Stimulated activated CD8-positive, alpha-beta memory T cell treated with anti-CD3 and anti-CD28 coated beads, Interleukin-7, amount 100 ng/mL, for 4 hours (primary cell): ENCODE data around the gene MLLT10.

ENCODE experiments used
- DNase-seq, 2 donors: peaks; one replicate each; pipeline ENCODE4 v3.0.0-alpha.2; 2020; ENCODE audit warnings: low read depth in 2 of 2

MLLT10 gene

DNA sequence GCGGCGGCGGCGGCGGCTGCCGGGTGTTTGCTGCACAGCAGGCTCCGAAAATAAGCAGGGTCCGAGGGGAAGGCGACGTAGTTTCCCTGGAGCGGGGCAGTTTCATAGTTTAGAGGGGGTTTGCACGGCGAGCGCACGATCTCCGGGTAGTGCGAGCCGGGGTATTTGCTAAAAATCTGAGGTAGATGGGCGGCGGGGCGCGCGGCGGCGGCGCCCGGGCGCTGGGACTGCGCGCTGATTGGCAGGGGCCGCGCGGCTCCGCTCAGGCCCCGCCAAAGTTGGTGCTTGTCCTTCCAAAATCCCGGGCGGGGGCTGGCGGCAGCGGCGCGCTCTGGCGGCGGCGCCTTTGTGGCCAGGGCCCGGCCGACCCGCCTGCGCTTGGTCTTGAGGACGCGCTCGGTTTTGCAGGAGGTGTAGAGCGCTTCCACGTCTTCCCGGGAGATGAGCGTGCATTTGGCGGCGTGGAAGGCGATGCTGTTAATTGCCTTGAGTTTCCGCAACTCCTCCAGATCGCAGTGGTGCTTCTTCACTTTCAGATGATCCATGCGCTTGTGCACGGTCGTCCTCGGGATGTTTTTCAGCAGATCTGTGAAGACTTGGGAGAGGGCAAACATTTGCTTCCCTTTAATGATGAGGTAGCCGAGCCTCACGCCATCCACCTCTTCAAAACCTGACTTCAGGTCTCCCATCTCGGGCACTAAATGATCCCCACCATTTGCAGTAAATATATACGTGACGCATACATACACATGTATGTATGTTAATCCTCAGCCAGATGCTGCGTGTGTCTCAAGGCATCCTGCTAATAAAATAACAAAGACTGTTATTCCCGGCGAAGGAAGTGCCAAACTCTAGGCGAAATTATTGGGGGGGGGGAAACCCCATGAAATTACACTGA is 16.6 kb upstream of the MLLT10 start:
- no peak for DNase-seq

DNA sequence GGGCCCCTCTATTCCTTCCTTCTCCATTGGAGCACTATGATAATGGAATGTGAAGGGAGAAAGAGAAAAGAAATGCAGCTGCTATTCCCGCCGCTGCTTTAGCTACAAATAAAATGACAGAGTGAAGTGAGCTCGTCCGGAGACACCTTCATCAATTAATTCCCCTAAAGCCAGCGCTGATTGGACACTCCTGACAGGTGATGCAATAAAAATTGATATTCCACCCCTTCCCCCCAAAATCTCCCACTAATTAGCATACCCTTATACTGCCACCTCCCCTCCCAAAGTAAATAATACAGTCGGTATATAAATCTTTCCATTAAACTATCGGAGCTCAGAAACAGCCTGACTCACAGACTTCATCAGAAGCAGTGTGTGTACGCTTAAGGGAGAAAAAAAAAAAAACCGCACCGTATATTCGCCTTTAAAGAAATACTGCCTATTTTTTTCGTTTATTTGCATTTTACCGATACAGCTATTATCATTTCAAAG is 15.8 kb upstream of the MLLT10 start:
- no peak for DNase-seq

DNA sequence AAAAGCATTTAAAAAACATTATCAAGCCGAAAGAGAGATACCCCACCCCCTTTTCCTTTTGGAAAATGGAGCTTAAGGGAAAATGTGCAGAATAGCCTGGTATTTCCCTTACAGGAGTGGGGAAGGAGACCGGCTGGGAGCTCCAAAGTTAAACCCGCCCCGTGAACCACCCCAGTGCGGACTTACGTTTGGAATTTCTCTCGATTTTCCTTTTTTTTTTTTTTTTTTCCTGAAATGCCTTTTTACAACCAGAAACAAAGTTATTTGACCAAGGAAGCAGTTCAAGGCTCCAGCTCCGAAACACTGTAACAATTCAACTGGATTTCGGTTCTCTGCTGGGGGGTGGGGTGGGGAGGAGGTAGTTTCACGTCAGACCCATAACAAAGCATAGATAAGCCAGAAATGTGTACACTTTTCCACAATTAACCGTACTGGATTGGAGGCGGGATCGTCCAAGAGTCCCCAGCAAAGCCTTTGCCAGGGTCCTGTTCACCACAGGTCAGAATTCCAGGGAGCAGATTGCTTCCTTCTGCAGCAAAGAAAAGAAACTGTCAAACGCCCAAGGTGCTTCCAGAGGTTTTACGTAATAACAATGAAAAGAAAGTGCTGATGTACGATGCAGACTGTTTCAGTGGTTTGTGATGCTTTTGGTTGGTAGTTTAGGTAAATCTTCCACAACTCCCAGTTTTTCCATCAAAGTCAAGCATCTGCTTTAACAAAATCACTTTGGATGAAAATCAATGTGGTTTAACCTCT is 15.2 kb upstream of the MLLT10 start:
- no peak for DNase-seq

DNA sequence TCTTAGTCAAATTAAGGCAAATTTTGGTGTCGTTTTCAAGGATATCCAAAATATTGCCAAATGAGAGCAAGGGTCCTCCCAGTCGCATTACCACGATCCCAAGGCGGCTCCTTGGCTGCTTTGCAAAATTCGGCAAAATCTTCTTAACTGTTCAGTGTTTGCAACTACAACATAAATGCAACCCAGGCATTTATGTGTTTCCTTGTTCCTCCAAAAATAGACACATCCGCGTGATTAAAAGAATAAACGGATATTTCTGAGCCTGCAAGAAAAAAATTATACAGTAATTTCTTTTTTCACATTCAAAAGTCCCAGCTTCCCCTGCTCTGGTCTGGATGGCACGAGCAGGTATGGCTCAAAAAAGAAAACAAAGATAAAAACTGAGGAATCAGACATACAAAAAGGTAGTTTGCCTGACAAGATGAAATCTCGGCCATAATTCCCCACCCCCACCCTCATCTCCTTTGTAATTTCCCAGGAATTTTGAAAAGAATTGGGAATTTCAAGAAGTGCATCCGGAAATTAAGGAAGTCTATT is 14.6 kb upstream of the MLLT10 start:
- no peak for DNase-seq

DNA sequence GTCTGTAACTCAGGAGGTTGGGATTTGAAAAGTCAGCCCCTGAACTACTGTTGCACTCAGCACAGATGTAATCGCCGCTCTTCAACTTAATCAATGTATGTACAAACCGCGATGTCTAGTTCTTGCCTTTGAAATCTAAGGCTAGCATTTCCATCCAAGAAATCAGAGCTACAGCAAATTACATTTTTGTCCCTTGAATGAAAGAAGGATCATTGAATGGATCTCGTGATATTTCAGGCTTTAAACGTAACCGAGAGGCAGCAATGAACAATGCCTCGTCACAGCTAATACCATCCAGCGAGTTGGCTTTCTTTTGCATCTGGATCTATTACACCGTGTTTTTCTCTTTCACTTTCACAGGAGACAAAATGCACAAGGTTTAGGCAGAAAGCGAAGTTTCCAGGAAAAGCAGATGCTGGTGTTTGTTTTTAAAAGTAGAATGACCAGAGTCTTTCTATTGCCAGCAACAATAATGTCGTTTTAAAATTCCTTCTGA is 14.0 kb upstream of the MLLT10 start:
- no peak for DNase-seq

DNA sequence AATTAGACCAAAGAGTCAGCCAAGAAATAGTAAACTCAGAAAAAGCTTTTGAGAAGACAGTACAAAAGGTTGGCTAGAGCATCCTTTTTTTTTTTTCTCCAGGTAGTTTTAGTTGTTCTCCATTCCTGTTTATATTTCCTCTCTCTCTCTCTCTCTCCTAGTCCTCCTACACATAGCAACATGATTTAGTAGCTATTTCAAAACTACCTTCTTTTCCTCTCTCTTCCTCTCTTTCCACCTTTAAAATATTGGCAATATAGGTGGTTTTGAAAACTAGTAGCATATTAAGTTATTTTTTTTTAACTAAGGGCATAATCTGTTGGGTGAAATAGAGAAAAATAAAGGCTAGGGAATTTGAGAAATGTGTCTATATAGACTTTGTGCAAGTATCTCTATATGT is 13.5 kb upstream of the MLLT10 start:
- no peak for DNase-seq

DNA sequence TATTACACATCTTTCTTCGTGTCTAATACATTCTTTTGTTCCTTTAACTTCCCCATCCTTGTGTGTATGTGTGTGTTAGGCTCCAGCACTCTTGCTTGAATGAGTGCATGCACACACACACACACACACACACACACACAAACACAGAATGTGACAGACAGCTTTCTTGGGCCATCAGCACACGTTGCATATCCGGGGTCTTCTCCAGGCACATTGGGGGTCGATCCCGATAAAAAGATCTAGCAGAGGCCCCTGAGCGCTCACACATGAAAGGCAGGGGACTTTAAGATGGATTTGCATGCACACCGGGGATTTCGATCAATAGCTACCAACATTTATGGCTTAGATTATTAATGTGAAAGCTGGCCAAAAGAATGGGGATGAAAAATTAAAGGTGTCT is 13.1 kb upstream of the MLLT10 start:
- DNase-seq = no peak

DNA sequence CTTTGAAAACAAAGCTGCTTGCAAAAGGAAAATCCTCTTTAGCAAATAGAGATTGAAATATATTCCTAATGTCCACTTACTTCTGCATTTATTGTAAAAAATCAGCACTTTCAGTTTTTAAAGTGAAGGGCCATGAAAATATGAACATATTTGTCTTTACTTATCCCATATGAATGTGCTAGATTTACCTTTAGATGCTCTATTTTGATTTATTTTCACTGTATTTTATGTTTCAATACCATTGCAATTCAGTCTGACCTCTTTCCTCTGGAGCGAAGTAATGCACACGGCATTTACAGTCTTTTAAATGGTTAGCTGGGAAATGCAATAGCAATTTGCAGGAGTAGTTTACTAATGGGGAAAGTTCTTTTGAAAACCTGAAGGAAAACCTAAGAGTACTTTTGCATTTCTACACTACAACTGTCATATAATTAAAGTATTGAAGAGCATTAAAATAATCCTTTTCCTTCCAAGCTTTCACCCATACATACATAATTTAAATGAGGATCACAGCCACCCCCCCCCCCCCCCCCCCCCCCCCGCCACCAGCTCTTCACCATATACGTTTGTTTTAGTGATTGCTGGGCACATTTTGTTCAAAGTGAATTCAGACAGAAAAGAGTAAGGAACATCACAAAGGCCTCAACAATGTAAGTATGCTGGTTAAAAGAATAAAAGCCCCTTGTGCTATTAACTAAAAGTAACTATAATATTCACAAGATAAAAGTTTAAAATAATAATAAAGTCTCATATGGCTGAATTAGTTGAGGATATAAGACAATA is 12.1 kb upstream of the MLLT10 start:
- DNase-seq = no peak

DNA sequence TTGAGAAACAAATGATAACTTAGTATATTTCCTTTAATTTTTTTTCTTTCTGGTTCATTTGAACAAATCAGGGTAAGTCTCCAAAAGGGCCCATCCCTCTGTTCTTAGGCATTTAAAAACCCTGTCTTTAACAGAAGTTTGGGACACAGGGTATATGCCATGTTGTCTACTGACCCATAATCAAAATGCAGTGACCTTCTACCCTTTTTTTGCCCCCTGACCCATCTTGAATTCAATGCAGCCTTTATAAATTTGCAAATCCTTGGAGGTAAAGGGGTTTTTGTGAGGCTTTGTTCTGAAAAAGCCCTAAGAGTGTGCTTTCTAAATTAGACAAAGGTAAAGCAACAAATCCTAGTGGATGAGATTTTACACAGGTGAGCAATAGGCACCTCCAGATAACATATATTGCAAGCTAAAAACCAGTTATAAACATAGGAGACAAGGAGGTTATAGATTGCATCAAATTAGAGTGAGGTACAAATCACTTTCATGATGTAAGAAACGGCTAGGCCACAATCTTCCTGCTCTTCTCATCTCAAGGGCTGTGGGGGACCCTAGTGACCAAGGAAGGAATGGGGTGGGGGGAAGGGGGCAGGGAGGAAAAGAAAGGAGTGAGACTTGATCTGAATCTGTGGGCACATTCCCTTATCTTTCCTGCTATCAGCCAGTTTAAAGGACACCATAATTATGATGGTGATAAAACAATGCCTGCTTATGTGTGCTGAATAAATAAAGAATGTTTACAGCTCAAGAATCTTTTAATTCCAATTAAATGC is 11.2 kb upstream of the MLLT10 start:
- DNase-seq = no peak

DNA sequence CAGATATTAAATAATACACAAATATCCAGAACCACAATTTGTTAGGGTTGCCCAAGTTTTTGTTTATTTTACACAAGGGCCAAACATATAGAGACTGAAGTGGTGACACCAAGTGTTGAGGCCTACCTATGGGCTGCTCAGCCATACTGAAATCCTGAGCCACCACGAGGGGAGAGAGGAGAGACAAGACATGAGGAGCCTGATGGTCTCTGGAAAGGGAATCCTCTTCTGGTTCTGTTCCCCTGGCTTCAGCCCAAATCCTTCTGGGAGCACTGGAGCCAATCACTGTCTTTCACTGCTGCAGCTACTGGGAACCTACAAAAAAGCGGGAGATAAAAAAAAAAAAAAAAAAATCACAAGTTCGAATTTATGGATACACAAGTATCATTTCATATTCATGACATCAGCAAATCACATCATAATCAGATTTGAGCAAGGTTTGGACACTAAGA is 10.4 kb upstream of the MLLT10 start:
- no peak for DNase-seq

DNA sequence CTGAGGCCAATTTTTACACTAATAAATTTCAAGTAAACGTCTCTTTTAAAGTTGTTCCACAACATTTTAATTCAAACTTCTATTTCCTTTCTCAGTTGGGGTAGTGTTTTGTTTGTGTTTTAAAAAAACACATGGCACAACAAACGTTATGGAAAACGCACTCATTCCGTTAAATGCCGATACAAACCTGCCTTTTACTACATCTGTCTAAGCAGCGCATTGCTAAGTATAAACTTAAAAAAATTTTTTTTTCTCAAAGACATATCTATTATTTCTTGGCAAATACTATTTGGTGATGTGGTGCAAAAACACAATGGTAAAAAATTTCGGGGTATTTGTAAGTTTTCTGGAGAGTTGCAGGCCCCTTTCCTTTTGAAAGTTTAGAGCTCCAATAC is 9.9 kb upstream of the MLLT10 start:
- no peak for DNase-seq

DNA sequence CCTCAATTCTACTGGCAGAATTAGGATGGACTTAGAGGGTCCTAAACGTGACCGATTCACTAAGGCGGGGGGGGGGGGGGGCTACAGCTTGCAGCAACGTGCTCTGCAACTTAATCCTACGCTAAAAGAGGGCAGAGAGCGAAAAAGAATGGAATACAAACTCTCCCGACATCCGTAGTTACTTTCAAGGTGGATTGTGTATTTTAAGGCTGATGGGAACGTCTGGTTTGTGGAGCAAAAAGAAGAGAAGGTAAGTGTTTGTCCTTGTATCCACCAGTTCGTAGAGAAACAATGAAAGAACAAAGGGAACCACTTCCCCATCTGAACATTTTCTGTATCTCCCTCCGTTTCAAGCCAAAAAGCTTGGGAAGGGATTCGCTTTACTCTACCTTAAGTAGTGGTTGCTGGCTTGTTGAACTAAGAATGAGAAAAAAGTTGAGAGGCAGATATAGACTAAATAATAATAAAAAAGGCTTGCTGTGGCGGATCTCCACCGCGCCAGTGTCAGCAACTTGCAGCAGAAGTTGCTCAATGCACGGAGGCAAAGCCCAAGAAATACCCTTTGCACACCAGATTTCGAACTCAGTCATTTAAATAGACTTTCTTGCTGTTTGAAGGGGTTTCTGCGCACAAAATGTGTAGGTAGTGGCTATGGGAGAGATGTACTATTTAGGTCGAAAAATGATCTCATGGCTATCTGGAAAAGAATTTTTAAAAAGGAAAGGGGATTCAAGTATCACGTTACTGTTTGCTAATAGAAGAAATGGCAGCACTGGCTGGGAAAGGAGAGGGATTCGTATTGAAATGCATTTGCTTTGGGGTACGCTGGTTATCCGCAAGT is 9.3 kb upstream of the MLLT10 start:
- no peak for DNase-seq

DNA sequence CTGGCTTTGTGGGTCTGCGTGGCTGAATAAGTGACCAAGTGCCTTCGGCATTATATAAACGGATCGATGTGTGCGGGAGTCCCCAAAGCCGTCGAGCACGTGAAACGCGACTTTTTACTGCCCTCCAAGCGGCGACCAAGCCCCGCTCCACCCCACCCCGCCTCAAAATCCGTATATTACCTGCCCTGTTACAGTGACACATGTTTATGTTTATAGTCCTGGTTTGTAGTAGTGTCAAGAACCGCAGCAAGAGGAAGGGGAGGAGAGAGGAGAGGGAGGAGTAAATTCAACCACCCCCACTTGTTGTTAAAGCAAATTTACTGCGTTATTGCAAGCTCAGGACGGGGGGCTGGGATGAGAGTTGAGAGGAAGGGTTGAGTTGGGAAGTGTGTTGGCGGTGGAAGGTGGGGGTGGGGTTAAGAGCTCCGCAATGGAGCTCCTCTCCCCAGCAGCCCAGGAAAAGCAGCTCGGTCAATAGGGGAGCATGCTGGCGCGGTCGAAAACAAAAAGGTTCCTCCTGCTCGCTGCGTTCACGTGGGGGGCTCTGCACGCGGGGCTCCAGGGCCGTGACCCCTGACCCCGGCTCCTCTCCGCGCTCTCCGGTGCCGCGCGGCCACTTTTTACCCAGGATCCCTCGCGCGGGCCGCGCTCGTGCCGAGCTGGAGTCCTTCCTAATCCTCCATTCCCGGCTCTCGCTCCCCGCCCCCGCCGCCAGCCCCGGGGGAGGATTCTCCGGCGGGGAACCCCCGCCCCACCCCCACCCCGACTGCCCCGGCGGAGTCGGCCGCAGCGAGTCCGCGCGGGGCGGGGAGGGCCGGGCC is 8.5 kb upstream of the MLLT10 start, which contains the start of gene SKIDA1:
SKIDA1 (minus strand) TSS at position 316 of the 821 bp plus-strand sequence. CDS start 7,860 bp downstream, outside the sequence.
- DNase-seq = peak in 1 of 2 donors; percentile 54

DNA sequence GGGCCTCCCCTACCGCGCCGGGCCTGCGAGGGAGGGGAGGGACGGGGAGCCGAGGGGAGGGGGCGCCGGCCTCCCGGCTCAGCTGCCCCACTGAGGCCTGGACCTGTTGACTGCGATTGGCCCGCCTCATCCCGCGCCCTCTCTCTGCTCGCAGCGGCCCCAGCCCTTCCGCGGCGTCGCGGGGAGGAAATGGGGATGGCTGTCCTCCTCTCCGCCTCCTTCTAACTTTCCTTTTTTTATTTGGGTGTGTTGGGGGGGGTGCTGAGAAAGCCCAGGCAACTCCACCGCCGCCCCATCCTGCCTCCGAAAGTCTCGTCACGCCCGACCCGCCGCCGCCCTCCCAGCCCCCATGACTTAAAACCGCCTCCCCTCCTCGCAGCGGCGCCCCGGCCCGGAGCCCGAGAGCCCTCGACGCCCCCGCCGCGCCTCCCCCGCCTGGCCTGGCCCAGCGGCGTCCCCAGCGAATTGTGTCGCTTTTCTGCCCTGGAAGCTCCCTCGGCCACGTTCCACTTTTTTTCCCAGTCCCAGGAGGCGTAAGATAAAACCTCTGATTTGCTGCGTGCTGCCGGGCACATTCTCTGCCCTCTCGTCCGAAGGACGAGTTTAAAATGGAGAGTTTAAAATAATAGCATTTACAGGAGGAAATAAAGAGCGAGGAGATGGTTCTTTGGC is 7.7 kb upstream of the MLLT10 start:
- peak in 1 of 2 donors; percentile 63 for DNase-seq

DNA sequence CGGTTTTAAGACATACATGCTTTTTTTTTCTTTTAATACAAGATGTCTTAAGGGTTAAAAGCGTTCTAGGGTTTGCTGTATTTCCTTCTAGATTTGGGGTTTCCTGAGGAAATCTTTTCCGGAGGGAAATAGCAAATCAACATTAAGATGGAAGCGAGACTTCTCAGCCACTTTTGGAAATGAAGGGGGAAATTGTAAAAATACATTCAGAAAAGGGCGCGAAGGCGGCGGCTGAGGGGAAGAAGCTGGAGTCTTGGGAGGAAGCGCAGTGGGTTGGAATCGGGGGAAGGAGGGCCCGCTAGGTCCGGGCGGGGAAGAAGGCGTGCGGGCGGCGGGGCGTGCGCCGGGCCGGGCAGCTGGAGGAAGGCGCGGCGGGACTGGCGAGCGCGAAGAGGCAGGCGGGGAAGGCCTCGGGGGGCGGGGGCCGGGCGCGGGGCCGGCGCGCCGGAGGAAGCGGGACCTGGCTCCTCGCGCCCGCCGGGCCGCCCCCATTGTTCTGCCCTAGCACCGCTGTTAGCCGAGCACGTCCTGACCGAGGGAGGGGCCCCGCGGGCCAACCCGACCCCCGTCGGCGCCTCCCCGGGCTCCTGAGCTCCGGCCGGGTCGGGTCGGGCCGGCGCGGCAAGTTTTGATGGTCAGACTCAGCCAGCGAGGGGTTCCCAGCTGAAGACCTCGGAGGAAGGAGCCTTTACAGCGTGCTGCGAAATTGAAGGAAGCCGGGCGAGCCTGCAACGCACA is 7.0 kb upstream of the MLLT10 start:
- no peak for DNase-seq

DNA sequence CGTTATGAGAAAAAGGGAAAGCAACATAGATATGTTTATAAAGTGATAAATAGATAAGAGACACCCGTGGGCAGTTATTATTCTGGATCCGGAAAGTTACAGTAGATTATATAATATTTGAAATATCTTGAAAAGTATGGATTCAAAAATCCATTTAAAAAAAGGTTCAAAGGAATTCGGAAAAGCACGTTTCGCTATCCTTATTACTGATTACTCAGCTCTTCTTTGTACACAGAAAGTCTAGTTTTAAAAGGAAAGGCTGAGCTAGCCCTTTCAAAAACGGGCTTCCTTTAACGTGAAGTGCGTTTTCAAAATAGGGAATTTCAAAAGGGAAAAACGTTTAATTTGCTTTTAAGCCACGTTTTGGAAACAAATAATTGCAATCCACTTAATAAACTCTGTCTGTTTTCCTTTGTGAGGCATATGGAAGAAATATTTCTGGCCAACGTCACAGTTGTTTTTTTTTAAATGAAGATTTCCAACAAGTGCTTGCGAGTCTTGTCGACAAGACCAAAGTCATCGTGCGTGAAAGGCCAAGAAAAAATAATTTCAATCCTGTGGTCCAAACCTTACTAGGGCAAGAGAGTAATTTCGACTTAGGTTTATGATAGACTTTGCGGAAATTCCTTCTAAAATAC is 6.3 kb upstream of the MLLT10 start:
- no peak for DNase-seq
